ENCODE measurements around the gene BPHL. TPM values are rescaled to one million over a fixed set of nuclear protein-coding genes. Genes with fewer than 3 reads are reported as not detected.
"Not testable (repeated sequence)": the region's sequence is repeated elsewhere in the genome, so short reads cannot be mapped to it uniquely, and the experiment has no call there.

Gene BPHL
- total RNA-seq, 2 experiments from 2014 or later: 5.5 to 8.0 TPM

GRCh38 chr6:3159805-3160781 lies 41.6 kb downstream of the BPHL start:
- POLR2A ChIA-PET: no interaction called here
- Mint-ChIP-seq H3K27me3 (ENCODE audit: low read depth) (peaks cover 41% of the 10 kb centered on the region), H3K4me3 (peak overlapping the region; percentile 0), H3K36me3 (ENCODE audit: low read depth) (no peaks in the 10 kb centered on the region), H3K9me3 (ENCODE audit: insufficient read depth) (no peaks in the 10 kb centered on the region), H3K4me1 (ENCODE audit: low read depth) (peaks cover 39% of the 10 kb centered on the region), H3K27ac (peak overlapping the region; percentile 37)
- ATAC-seq: no peak
- CTCF ChIA-PET: no interaction called here
- DNase-seq: peak; percentile 51

GRCh38 chr6:3162067-3162497 lies 43.6 kb downstream of the BPHL start:
- peaks cover 29% of the 10 kb centered on the region for H3K4me1 Mint-ChIP-seq (ENCODE audit: low read depth)
- ChIA-PET POLR2A (no interaction called here), CTCF (interaction anchor here (0.8 to 2.7 kb wide), 4 partner anchors 23 to 94 kb away, joined by 3 to 11 read pairs (median 3); no protein-coding TSS in a partner anchor)
- ATAC-seq: no peak
- H3K4me3 Mint-ChIP-seq: peak overlapping the region; percentile 0
- DNase-seq: no peak
- no peak overlapping the region for H3K27ac Mint-ChIP-seq
- no peaks in the 10 kb centered on the region for H3K9me3 Mint-ChIP-seq (ENCODE audit: insufficient read depth)
- H3K36me3 Mint-ChIP-seq (ENCODE audit: low read depth): no peaks in the 10 kb centered on the region
- peaks cover 30% of the 10 kb centered on the region for H3K27me3 Mint-ChIP-seq (ENCODE audit: low read depth)

- Mint-ChIP-seq H3K9me3 (ENCODE audit: insufficient read depth) (no peaks in the 10 kb centered on the region), H3K36me3 (ENCODE audit: low read depth) (no peaks in the 10 kb centered on the region), H3K27ac (peak overlapping the region; percentile 70), H3K27me3 (ENCODE audit: low read depth) (peaks cover 33% of the 10 kb centered on the region), H3K4me1 (ENCODE audit: low read depth) (peaks cover 29% of the 10 kb centered on the region), H3K4me3 (peak overlapping the region; percentile 80)
- peak; percentile 60 for DNase-seq
- ATAC-seq: peak; percentile 78
- ChIA-PET POLR2A (interaction anchor here (1.0 kb wide), 1 partner anchor 99 kb away, joined by 3 read pairs; no protein-coding TSS in a partner anchor), CTCF (interaction anchor here (0.8 to 2.7 kb wide), 4 partner anchors 24 to 95 kb away, joined by 3 to 11 read pairs (median 3); no protein-coding TSS in a partner anchor)
Observed at GRCh38 chr6:3162565-3163247, 44.2 kb downstream of the BPHL start.

- DNase-seq (no peak), ATAC-seq (peak; percentile 5)
- Mint-ChIP-seq H3K4me3 (peak overlapping the region; percentile 80), H3K4me1 (ENCODE audit: low read depth) (peaks cover 27% of the 10 kb centered on the region), H3K9me3 (ENCODE audit: insufficient read depth) (no peaks in the 10 kb centered on the region), H3K36me3 (ENCODE audit: low read depth) (no peaks in the 10 kb centered on the region), H3K27ac (peak overlapping the region; percentile 70), H3K27me3 (ENCODE audit: low read depth) (peaks cover 33% of the 10 kb centered on the region)
- ChIA-PET CTCF (interaction anchor here (2.7 kb wide), 1 partner anchor 88 kb away, joined by 11 read pairs; no protein-coding TSS in a partner anchor), POLR2A (interaction anchor here (1.0 kb wide), 1 partner anchor 99 kb away, joined by 3 read pairs; no protein-coding TSS in a partner anchor)
Observed at GRCh38 chr6:3163248-3163594, 44.7 kb downstream of the BPHL start.

- Mint-ChIP-seq H3K4me3 (no peak overlapping the region), H3K27ac (no peak overlapping the region), H3K9me3 (ENCODE audit: insufficient read depth) (no peaks in the 10 kb centered on the region), H3K4me1 (ENCODE audit: low read depth) (peaks cover 25% of the 10 kb centered on the region), H3K36me3 (ENCODE audit: low read depth) (no peaks in the 10 kb centered on the region), H3K27me3 (ENCODE audit: low read depth) (peaks cover 29% of the 10 kb centered on the region)
- ChIA-PET POLR2A (no interaction called here), CTCF (interaction anchor here (2.7 kb wide), 1 partner anchor 87 kb away, joined by 11 read pairs; no protein-coding TSS in a partner anchor)
- DNase-seq (no peak), ATAC-seq (no peak)
Observed at GRCh38 chr6:3164388-3164787, 45.9 kb downstream of the BPHL start.

GRCh38 chr6:3165631-3166534 lies 47.4 kb downstream of the BPHL start:
- H3K27me3 Mint-ChIP-seq (ENCODE audit: low read depth): peaks cover 21% of the 10 kb centered on the region
- ATAC-seq (no peak), DNase-seq (no peak)

GRCh38 chr6:3166535-3167225 lies 48.2 kb downstream of the BPHL start:
- H3K36me3 Mint-ChIP-seq (ENCODE audit: low read depth); ATAC-seq; H3K9me3 Mint-ChIP-seq (ENCODE audit: insufficient read depth); POLR2A ChIA-PET; H3K4me3 Mint-ChIP-seq; H3K27ac Mint-ChIP-seq; DNase-seq: not testable (repeated sequence)
- Mint-ChIP-seq H3K27me3 (ENCODE audit: low read depth) (peaks cover 17% of the 10 kb centered on the region), H3K4me1 (ENCODE audit: low read depth) (peaks cover 12% of the 10 kb centered on the region)
- CTCF ChIA-PET: interaction anchor here (1.7 to 1.8 kb wide), 2 partner anchors 9 to 85 kb away, joined by 5 to 7 read pairs; partner anchors contain the start of gene TUBB2A

More at GRCh38 chr6:3165631-3166534, 47.4 kb downstream of the BPHL start:
- ChIA-PET POLR2A (interaction anchor here (0.6 to 0.9 kb wide), 2 partner anchors 9 to 19 kb away, joined by 3 read pairs; partner anchors contain the start of gene TUBB2A), CTCF (interaction anchor here (0.8 to 1.8 kb wide), 3 partner anchors 9 to 567 kb away, joined by 3 to 7 read pairs (median 5); partner anchors contain the start of gene TUBB2A)
- H3K27ac Mint-ChIP-seq: no peak overlapping the region
- no peaks in the 10 kb centered on the region for H3K36me3 Mint-ChIP-seq (ENCODE audit: low read depth)
- H3K4me1 Mint-ChIP-seq (ENCODE audit: low read depth): peaks cover 12% of the 10 kb centered on the region
- no peak overlapping the region for H3K4me3 Mint-ChIP-seq
- H3K9me3 Mint-ChIP-seq (ENCODE audit: insufficient read depth): no peaks in the 10 kb centered on the region

GRCh38 chr6:3168046-3168445 lies 49.5 kb downstream of the BPHL start:
- DNase-seq; ATAC-seq; H3K27me3 Mint-ChIP-seq (ENCODE audit: low read depth); H3K9me3 Mint-ChIP-seq (ENCODE audit: insufficient read depth); H3K36me3 Mint-ChIP-seq (ENCODE audit: low read depth); H3K4me1 Mint-ChIP-seq (ENCODE audit: low read depth); POLR2A ChIA-PET; H3K4me3 Mint-ChIP-seq; H3K27ac Mint-ChIP-seq; CTCF ChIA-PET: not testable (repeated sequence)

- POLR2A ChIA-PET; CTCF ChIA-PET; H3K4me1 Mint-ChIP-seq (ENCODE audit: low read depth); DNase-seq; H3K27ac Mint-ChIP-seq; H3K36me3 Mint-ChIP-seq (ENCODE audit: low read depth); ATAC-seq; H3K4me3 Mint-ChIP-seq; H3K9me3 Mint-ChIP-seq (ENCODE audit: insufficient read depth); H3K27me3 Mint-ChIP-seq (ENCODE audit: low read depth): not testable (repeated sequence)
Observed at GRCh38 chr6:3170676-3171075, 52.2 kb downstream of the BPHL start.

- H3K9me3 Mint-ChIP-seq (ENCODE audit: insufficient read depth); H3K4me3 Mint-ChIP-seq; H3K36me3 Mint-ChIP-seq (ENCODE audit: low read depth); CTCF ChIA-PET; POLR2A ChIA-PET; ATAC-seq; H3K27me3 Mint-ChIP-seq (ENCODE audit: low read depth); H3K4me1 Mint-ChIP-seq (ENCODE audit: low read depth); H3K27ac Mint-ChIP-seq; DNase-seq: not testable (repeated sequence)
Observed at GRCh38 chr6:3171313-3172175, 53.0 kb downstream of the BPHL start.

Measured in activated CD8-positive, alpha-beta T cell treated with anti-CD3 and anti-CD28 coated beads, Interleukin-2, amount 10 ng/mL, durations not matched to agents 7 days and 5 days (primary cell).